ENCODE data around the gene ADGRF1. TPM values are rescaled to one million over a fixed set of nuclear protein-coding genes. Genes with fewer than 3 reads are reported as not detected.

Gene ADGRF1
- total RNA-seq, 4 donors from 2014 or later = not detected

DNA sequence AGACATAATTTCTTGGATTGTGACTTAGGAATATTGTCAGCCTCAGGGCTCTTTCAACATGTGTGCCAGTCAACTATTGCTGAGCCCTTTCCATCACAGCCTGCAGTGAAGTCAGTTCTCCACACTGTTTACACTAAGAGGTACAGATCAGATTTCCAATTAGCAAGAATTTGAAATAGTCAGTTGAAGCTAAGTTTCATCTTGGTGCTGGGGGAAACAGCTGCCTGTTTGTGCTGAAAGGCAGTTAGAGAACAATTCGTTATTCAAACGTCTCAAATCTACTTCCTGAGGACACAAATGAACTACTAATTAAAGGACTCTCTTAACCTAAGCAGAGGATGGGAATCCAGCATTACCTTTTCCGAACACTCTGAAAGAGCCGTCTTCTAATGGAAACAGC, 25.9 kb downstream of the ADGRF1 start:
- TF ChIP-seq, protein P1, sequence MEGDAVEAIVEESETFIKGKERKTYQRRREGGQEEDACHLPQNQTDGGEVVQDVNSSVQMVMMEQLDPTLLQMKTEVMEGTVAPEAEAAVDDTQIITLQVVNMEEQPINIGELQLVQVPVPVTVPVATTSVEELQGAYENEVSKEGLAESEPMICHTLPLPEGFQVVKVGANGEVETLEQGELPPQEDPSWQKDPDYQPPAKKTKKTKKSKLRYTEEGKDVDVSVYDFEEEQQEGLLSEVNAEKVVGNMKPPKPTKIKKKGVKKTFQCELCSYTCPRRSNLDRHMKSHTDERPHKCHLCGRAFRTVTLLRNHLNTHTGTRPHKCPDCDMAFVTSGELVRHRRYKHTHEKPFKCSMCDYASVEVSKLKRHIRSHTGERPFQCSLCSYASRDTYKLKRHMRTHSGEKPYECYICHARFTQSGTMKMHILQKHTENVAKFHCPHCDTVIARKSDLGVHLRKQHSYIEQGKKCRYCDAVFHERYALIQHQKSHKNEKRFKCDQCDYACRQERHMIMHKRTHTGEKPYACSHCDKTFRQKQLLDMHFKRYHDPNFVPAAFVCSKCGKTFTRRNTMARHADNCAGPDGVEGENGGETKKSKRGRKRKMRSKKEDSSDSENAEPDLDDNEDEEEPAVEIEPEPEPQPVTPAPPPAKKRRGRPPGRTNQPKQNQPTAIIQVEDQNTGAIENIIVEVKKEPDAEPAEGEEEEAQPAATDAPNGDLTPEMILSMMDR (IDR thresholded peaks at IDR 0.05; ENCODE audit: low read depth) = no peak

DNA sequence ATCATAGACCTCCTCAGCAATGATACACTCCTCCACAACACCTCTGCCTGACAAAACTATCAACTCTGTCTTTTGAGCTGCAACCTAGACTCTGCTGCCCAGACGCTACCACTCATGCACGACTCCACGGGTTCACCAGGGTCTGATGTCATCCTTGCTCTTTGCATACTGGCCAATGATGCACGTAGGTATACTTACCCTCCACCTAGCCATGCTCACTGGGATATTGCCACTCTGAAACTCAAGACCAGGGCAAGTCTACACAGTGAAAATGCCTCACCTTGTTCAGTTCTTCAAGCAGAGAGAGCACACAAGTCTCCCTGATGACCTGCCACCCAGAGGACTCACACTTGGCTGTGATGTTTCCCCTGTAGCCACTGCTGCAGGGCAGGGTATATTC, 27.7 kb downstream of the ADGRF1 start:
- TF ChIP-seq, protein P1 (IDR thresholded peaks at IDR 0.05; ENCODE audit: low read depth) = no peak

DNA sequence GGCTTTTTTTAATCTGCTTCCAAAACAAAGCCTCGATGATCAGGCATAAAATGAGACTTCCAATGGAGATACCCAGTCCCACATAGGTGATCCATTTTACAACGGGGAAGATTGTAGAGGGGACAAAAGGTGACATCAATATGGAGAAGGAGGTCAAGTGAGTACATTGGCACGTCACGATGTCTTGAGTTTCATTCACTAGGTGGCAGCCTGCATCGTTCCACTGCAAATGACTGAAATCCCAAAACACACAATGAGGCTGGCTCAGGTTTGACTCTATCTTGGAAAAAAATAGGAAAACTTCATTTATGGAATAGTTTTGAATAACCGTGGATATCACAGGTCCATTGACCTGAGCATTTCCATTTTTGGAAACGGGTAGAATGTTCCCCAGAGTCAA, 32.5 kb downstream of the ADGRF1 start:
- TF ChIP-seq, protein P1 (IDR thresholded peaks at IDR 0.05; ENCODE audit: low read depth) = no peak

DNA sequence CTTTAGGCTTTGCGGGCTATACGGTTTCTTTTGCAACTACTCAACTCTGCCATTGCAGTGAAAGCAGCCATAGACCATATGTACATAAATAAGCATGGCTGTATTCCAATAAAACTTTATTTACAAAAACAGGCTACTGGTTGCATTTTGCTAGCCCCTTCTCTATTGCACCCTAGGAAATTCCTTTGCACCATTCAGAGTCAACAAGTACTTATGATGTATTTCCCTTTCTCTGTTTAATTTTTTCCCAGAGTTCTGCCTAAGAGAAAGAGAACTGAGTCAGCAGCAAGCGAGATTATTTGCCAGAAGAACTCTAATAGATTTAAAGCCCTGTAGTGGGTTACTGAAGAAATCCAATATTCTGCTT, 33.8 kb downstream of the ADGRF1 start:
- TF ChIP-seq, protein P1 (IDR thresholded peaks at IDR 0.05; ENCODE audit: low read depth) = no peak

DNA sequence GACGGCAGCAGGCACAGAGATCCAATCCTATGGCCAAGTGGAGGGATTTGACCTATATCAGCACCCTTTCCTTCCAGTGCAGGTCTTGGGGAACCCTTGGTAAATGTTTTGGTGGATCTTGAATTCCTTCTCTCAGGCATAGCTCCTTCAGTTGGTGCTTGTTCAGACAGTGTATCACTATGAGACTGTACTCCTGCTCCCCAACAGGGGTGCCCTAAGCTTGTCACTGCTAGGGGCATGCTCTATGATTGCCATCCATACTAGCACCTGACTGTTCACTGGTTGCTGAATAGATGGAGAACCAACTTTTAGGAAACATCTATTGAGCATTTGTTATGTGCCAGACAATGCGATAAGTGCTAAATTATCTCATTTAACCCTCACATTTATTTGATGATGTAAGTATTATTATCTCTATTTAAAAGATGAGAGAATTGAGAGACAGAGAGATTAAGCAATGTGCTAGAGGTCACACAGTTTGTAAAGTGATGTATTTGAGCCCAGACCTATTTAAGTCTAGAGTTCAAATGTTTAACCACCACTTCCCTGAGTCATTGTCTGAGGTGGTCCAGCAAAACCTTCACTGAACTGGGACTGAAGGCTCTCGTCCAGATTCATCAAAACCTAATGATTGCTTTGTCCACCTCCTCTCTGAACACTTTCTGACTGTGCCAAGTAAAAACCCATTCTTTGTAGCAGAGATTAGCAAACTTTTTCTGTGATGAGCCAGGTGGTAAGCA, 34.3 kb downstream of the ADGRF1 start:
- TF ChIP-seq, protein P1 (IDR thresholded peaks at IDR 0.05; ENCODE audit: low read depth) = no peak

DNA sequence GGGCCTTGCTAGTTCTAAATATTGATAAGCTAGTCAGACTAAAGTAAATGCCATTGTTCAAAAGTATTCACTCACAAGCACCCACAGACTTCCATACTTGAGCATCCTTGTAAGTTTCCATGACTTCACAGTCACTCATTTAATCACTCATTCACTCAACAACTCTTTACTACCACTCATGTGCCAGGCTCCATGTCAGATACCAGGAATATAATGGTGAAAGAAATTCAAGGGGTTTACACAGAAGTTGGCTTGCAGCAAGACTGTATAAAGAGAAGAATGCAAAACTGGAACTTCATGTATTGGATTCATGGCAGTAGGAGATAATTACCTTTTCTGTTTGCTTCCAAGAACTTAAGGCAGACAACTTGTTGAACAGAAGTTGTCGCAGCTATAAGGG, 36.6 kb downstream of the ADGRF1 start:
- TF ChIP-seq, protein P1 (IDR thresholded peaks at IDR 0.05; ENCODE audit: low read depth) = no peak

DNA sequence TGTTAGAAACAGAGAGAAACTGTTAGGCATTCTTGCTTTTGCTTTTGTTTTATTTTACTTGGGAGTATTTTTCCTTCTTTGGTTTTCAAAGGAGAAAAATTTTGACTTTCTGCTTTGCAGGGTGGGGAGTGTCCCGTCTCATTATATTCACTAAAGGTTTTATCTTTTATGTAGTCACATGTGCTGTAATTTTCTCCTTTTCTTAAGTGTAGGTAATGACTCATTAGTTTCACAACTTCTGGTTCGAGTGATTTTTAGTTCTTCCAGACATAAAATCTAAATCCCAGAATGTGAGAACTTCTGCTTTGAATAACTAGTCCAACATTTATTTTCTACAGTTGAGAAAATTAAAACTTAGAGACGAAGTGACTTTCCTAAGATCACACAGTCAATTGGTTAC, 37.7 kb downstream of the ADGRF1 start:
- TF ChIP-seq, protein P1 (IDR thresholded peaks at IDR 0.05; ENCODE audit: low read depth) = no peak

Measured in subcutaneous adipose tissue (tissue), 4 donors.